ENCODE results near the gene DPEP2NB. TPM values are rescaled to one million over a fixed set of nuclear protein-coding genes. Genes with fewer than 3 reads are reported as not detected.
"Not testable (repeated sequence)": the region's sequence is repeated elsewhere in the genome, so short reads cannot be mapped to it uniquely, and the experiment has no call there.

The DPEP2NB gene
- total RNA-seq, 1 experiment from 2014 or later, result not detected

DNA sequence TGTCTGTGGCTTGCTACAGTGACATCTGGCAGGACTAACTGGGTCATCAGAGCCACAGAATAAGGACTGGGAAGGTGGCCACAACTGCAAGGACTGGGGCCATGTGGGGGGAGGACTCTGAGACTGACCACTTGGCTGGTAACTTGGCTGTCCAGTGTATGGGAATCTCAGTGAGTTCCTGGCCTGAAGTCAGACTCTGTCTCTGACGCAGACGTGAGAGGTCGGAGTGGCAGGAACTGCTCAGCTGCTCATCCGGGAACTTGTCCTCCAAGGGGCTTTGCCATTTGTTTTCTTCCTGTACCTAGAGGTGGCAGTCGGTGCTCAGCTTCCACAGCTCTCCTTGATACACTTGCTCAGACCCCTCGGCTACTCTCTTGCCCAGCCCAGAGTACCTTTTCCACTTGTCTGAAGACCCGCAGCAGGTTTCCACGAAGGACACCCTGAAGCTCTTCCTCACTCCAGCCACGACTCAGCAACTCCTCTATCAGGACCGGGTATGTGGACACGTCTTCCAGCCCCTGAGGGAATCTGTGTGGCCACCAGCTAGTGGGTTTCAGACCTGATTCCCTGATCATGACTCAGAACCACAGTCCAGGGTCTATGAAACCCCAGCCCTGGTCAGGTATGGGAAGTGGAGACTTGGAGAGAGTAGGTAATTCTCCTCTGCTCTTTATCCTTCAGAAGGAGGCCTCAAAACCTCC lies 28.1 kb downstream of the DPEP2NB start:
- no peak for DNase-seq (ENCODE audit: extremely low read depth, low read depth)

DNA sequence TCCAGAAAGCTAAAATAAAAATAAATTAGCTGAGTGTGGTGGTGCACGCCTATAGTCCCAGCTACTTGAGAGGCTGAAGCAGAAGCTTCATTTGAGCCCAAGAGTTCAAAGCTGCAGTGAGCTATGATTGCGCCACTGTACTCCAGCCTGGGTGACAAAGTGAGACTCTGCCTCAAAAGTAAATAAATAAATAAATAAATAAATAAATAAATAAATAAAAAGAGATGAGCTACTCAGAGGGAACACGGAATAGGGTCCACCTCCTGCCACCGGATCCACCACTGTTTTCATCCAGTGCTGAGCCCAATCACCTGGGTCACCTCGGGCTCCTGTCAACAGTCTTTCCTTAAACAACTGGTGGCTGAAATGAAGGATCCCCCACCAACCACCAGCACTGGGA lies 28.8 kb downstream of the DPEP2NB start:
- DNase-seq (ENCODE audit: extremely low read depth, low read depth), result no peak

DNA sequence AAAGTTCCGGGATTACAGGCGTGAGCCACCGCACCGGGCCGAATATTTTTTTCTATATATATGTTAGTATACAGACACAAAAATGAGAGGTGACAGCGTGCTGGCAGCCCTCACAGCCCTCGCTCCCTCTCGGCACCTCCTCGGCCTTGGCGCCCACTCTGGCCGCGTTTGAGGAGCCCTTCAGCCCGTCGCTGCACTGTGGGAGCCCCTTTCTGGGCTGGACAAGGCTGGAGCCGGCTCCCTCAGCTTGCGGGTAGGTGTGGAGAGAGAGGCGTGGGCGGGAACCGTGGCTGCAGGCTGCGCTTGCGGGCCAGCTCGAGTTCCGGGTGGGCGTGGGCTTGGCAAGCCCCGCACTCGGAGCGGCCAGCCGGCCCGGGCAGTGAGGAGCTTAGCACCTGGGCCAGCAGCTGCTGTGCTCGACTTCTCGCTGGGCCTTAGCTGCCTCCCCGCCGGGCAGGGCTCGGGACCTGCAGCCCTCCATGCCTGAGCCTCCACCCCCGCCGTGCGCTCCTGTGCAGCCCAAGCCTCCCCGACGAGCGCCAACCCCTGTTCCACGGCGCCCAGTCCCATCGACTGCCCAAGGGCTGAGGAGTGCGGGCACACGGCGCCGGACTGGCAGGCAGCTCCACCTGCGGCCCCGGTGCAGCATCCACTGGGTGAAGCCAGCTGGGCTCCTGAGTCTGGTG lies 33.6 kb downstream of the DPEP2NB start:
- DNase-seq (ENCODE audit: extremely low read depth, low read depth), result no peak

DNA sequence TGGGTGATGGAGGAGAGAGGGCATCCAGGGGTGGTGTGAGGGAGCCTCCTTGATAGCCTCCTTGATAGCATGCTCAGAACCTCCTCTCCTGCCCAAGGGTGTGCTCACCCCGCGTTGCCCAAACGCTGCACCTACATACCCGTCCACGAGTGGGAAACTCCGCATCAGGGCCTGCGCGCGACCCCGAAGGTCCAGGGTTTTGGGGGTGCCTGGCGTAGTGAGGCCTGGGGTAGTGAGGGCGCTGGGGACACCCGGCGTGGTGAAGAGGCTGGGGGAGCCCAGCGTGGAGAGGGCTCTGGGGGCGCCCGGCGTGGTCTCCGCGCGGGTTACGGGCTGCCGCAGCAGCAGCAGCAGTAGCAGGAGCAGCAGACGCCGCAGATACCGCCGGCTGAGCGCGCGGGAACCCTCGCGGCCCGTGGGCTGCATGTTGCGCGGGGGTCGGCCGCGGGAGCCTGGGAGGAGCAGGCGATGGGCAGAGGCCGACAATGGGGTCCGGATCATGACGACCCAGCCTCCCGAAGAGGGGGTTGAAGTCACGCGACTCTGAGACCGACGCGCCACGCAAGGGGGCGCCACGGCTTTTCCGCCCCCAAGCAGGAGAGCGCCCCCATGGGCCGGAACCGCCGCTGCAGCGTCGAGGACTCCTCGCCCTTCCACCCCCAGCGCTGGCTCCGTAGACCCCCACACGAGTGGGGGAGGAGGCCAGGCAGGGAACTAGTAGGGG lies 35.6 kb downstream of the DPEP2NB start, which contains the start of gene DPEP3:
DPEP3 (minus strand) TSS at position 545 of the 724 bp plus-strand sequence; CDS start at position 426, 119 bp downstream.
- no peak for DNase-seq (ENCODE audit: extremely low read depth, low read depth)

DNA sequence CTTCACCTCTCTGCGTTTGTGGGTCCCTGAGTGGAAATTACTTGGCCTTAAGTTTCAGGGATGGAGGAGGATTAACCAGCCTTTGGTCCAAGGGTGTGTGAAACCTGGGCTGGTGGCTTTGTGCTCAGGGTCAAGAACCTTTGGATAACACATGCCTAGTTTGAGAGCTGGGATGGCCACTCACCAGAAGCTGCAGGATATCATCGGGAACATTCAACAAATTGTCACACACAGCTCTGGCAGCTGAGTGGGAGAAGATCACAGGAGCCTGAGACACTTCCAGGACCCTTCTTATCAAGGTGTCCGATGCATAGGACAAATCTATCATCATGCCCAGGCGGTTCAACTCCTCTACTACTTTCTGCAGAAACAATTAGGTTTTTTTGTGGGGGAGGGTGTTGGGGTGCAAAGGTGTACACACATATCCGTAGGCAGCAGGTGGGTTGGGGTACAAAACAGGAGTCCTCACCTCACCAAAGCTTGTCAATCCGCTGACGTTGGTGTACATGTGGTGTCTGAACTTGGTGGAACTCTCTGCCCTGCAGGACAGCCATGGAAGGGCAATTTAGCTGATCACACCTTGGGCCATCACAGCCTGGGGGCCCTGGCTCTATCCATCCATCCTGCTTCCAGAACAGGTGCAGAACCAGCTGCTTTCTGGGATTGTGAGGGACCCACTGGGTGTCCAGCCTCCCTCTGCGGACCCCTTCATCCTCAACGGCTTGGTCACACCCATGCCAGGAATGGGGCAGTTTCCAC lies 38.1 kb downstream of the DPEP2NB start:
- no peak for DNase-seq (ENCODE audit: extremely low read depth, low read depth)

DNA sequence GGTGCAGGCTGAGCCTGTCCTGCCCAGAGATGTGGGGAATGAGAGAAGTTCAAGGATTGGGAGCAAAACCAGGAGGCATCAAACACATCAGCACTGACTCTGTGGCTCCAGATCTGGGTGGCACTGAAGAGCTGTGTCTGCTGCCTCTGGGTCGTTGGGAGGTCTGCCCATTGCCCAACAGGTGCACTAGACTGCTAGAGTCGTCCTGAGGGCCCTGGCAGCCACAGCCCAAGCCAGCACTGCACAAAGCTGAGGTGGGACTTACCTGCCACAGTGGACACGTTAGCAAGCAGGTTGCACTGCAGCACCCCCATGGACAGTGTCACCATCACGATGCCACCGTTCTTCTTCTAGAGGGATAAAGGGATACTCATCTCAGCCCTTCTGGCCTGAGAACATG lies 38.7 kb downstream of the DPEP2NB start:
- DNase-seq (ENCODE audit: extremely low read depth, low read depth), result no peak

DNA sequence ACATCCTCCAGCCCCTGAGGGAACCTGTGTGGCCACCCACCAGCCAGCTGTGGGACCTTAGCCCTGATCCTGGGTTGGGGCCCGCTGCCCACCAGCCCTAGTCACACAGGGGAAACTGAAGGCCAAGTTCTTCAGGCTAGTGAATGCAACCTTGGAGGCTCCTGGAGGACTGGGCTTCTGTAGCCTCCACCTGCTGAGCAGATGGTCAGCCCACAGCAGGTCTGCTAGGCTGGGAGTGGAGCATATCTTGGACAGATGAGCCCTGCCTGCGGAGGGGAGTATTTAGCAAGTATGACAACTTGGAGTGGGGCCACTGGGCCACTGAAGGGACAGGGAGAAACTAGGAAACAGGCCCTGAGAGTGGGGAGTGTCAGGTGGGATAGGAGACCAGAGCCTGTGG lies 39.5 kb downstream of the DPEP2NB start:
- no peak for DNase-seq (ENCODE audit: extremely low read depth, low read depth)

DNA sequence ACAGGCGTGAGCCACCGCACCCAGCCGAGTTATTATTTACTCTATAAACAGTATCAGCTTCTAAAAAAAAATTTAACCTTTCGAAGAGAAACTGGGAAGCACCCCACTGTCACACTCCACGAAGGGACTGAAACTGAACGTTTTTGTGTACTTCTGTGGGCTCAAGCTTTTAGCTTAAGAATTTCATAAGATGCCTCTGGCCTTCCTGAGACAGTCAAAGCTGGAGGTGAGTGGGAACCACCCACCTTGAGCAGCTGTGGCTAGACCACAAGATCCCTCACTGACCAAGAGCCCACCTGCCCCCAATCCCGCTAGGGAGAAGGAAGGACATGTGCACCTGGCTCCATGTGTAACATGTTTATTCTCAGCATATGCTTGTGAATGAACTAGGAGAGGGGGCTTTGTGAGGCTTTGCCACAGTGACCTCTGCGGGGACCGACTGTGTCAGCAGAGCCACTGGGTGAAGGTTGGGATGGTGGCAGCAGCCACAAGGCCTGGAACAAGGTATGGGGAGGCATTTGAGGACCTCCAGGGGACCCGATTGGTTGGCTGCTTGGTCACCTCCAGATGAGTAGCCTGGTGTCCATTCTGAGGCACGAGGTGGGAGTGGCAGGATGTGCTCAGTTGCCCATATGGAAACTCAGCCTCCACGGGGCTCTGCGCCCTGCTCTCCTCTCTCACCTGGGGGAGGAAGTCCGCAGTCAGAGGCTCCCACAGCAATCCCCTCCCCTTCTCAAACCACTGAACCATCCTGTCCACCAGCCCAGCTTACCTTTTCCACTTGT lies 40.2 kb downstream of the DPEP2NB start:
- DNase-seq (ENCODE audit: extremely low read depth, low read depth), result no peak

DNA sequence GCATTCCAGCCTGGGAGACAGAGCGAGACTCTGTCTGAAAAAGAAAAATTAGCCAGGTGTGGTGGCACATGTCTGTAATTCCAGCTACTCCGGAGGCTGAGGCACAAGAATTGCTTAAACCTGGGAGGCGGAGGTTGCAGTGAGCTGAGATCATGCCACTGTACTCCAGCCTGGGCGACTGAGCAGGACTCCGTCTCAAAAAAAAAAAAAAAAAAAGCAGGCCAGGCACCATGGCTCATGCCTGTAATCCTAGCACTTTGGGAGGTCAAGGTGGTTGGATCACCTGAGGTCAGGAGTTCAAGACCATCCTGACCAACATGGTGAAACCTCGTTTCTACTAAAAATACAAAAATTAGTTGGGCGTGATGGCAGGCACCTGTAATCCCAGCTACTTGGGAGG lies 43.4 kb downstream of the DPEP2NB start:
- DNase-seq (ENCODE audit: extremely low read depth, low read depth), result not testable (repeated sequence)

DNA sequence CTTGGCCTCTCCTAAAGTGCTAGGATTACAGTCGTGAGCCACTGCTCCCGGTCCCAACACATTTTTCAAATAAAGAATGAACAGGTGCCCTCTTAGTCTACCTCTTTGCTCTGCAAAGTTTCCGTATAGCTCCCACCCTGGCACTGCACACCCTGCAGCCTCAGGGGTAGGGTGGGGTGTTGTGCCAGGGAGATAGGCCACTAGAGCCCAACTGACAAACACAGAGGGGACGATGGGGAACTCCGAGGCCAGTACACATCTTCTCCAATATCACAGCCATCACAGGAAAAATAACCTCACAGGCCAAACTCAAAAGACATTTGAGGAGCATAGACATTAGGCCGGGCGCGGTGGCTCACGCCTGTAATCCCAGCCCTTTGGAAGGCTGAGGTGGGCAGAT lies 44.6 kb downstream of the DPEP2NB start:
- DNase-seq (ENCODE audit: extremely low read depth, low read depth), result no peak

DNA sequence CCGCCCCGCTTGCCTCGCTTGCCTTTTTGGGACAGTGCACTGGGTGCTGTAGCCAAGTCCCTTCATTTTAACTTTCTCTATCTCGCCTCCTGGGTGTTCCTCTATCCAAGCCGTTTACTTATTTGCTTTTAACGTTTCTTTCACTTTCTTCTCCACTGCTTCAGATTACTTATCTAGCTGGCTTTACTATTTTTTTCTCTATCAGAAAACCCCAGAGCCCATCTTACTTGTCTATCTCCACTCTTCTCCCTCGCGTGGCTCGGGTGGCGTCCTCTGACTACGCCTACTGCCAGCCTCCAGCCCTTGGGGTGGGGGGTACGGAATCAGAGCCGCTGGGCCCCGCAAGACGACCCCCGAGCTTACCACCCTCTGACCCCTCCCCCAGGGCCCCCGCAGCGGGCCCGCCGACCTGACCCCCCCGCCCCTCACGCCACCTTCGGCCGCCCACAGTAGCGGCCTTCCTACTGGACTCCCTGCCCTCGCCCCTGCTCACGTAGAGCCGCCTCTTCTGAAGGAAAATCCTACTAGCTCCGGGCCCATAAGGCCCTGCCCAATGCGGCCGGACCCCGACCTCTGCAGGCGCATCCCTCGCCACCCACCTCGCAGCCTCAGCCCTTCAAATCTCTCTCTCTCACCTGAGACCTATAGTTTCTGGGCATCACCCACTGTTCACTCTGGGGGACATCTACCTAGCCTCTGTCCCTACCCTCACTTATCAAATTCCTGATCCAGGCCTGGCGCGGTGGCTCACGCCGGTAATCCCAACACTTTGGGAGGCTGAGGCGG lies 46.3 kb downstream of the DPEP2NB start:
- no peak for DNase-seq (ENCODE audit: extremely low read depth, low read depth)

DNA sequence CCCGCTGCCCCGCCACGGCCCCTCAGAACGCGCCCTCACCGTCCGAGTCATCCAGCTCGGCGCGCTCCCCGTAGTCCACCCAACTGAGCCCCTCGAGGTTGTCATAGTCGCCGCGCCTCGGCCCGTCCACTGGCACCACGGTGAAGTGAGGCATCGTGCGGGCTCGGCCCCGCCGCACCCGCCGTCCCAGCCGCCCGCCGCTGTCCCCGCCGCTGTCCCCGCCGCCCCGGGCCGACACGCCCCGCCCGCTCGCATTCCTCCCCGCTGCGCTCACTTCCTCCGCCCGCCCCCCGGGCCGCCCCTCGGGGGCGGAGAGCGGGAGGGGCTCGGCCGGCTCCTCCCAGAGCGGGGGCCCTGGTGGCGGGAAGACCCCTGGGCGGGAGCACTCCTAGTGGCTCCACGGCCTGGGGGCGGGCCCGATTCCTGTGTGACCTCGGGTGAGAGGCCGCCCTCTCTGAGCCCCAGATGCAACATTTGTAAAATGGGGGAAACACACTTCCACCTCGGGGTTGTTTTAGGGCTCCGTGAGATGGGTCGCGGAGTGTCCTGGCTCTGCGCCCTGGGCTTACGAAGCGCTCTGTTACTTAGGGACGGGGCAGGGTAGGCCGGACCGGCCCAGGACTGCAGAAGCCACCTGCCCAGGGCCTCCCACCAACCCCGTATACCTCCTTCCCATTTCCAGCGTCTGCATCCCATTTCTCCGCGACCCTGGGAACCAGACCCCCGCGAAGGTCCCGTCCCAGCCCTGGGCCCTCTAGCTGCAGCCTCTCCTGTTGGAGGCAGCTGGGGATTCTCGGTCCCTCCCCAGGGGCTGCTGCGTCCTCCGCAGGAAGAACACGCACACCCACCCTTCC lies 47.1 kb downstream of the DPEP2NB start, which contains the start of gene SLC12A4:
SLC12A4 (minus strand) TSS at position 238 of the 854 bp plus-strand sequence; CDS start at position 154, 84 bp downstream.
- DNase-seq (ENCODE audit: extremely low read depth, low read depth), result peak; percentile 60

DNA sequence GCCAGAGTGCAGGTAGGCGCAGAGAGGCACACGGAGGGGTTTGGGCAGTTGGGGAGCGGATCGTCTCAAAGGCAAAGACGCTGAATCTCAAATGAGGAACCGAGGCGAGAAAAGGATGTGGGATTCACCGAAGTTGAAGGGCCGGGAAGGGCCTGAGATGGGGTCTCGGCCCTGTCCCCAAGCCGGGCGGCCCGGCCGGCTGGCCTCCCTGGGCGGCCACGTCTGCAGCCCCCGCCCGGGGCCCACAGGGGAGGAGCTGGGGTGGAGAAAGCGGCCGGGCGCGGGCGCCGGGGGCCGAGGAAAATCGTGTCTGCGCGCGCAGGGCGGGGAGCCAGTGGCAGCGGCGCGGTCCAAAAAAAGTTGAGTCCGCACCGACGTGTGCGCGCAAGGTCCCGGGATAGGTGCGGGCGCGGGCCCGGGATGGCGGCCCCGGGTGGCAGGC lies 47.7 kb downstream of the DPEP2NB start:
- no peak for DNase-seq (ENCODE audit: extremely low read depth, low read depth)

DNA sequence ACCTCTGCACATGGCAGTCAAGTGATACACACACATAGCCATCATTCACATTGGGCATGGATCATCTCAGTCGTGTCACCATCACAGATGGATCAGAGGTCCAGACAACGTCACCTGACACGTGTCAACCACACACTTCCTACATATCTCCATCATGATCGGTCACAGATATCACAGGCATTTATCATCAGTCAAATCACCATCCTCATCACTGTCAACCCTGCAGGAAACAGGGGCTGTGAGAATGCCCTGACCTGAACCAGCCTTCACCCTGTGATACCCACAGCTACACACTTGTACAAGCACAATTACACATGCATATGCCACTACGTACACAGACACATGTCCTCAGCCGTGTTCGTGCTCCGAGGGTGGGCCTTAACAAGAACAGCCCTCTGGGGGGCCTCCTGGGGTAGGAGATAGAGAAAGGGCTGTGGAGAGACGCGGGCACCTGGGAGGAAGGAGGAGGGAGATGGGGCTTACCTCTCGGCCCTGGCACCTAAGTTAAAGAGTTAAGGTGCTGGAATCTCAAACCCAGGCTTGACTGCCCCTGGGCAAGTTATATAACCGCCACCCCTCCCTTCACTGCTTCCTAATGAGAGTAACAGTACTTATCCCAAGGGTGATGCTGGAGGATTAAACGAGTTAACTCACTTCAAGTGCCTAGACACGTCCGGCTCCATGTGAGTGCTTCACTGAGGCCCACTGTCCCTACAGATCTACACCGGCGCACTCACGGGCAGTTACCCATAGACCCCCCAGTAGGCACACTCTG lies 48.3 kb downstream of the DPEP2NB start:
- no peak for DNase-seq (ENCODE audit: extremely low read depth, low read depth)

DNA sequence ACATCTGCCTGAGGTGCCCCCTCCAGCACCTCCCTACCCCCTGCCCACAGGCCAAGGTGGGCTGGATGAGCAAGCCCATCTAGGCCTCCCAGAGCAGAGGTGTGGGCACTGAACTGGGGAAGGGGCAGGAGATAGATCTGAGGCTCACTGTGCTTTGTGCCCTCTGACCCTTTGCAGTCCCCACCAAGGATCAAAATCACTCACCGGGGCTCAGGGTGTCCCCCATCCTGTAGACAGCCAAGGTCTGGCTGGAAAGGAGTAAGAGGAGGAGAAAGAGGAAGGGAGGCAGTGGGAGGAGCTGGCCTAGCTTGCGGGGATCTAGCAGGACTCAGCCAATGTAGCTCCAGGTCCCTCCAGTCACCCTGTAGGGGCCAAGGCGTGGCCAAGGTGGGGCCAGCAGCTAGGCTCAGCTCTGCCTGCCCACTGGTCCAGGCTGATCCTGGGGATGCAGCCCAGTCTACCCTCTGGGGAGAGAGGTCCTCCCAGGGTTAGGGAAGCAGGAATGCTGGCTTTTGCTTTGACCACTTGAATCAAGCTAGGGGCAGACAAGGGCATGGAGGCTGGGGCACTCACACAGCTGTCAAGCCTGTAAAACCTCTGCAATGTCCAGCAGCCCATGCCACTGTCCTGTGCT lies 49.0 kb downstream of the DPEP2NB start:
- no peak for DNase-seq (ENCODE audit: extremely low read depth, low read depth)

DNA sequence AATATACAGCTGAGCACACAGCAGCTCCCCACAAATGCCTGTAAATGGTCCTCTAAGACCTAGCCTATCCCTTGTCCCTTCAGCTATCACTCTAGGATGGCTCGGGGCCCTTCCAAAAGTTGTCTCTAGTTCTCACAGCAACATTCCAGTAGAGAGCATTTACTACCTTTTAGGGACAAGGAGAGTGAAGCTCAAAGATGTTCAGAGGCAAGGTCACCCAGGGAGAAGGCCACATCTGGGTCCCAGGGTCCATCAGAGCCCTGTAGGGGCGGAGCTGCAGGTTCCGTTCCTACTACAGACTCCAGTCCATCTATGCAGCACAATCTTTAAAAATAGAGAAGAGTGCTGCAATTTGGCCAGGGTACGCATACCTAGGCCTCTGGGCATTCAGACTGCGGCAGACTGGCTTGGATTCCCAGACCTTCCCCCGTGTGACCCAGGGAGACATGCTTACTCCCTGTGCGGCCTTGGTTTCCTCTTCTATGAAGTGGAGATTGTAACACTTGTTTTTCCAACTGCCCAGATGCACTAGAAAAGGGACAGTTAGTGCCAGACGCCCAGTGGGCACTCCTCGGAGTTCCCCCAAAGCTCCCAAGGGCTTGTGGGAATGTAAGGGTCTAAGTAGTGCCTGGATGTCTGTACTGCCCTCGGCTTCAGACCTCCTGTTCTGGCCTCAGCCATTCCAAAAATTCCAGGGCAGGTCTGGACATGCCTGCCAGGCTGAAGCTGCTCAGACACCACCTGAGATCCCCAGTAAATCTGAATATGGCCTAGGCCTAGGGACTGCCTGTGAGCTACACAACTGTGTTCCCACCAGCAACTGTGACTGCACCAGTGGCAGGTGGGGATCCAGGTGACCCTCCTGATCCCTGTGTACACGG lies 49.8 kb downstream of the DPEP2NB start:
- DNase-seq (ENCODE audit: extremely low read depth, low read depth), result no peak

Measured in NCI-H460 (cell line).